Measurements from ENCODE around the gene TSPAN11.

Gene TSPAN11

GRCh38 chr12:30999011-30999410, 72.5 kb downstream of the TSPAN11 start:
- DNase-seq (ENCODE audit: low spot score in 2 of 2): no peak
- no peak overlapping the region for H3K4me3 ChIP-seq
- in situ Hi-C loops (cut with MboI; ENCODE audit: low sequenced_read_pairs): no loop called here
- H3K9me3 ChIP-seq: no peaks in the 10 kb centered on the region
- no peaks in the 10 kb centered on the region; the same call in 1 of the 2 replicates for H3K27me3 ChIP-seq (ENCODE audit: low read depth)
- H3K4me1 ChIP-seq: peaks cover 9% of the 10 kb centered on the region
- H3K36me3 ChIP-seq (replicated peaks): no peaks in the 10 kb centered on the region

GRCh38 chr12:30999723-31000122, 73.2 kb downstream of the TSPAN11 start:
- Histone ChIP-seq H3K36me3 (replicated peaks) (no peaks in the 10 kb centered on the region), H3K4me3 (no peak overlapping the region), H3K4me1 (peaks cover 9% of the 10 kb centered on the region), H3K9me3 (no peaks in the 10 kb centered on the region), H3K27me3 (ENCODE audit: low read depth) (no peaks in the 10 kb centered on the region; the same call in 1 of the 2 replicates)
- no peak for DNase-seq (ENCODE audit: low spot score in 2 of 2)
- in situ Hi-C loops (cut with MboI; ENCODE audit: low sequenced_read_pairs): no loop called here

- peak; percentile 41 to 45 for DNase-seq (ENCODE audit: low spot score in 2 of 2)
- H3K27me3 ChIP-seq (ENCODE audit: low read depth): no peaks in the 10 kb centered on the region; the same call in 1 of the 2 replicates
- no peak overlapping the region for H3K4me3 ChIP-seq
- H3K4me1 ChIP-seq: peaks cover 9% of the 10 kb centered on the region
- H3K9me3 ChIP-seq: no peaks in the 10 kb centered on the region
- in situ Hi-C loops (cut with MboI; ENCODE audit: low sequenced_read_pairs): no loop called here
- no peaks in the 10 kb centered on the region for H3K36me3 ChIP-seq (replicated peaks)
Measured at GRCh38 chr12:31000751-31001150, 74.2 kb downstream of the TSPAN11 start.

- DNase-seq (ENCODE audit: low spot score in 2 of 2): no peak
- Histone ChIP-seq H3K36me3 (replicated peaks) (no peaks in the 10 kb centered on the region), H3K4me3 (no peak overlapping the region), H3K9me3 (no peaks in the 10 kb centered on the region), H3K27me3 (ENCODE audit: low read depth) (no peaks in the 10 kb centered on the region; the same call in 1 of the 2 replicates), H3K4me1 (peaks cover 9% of the 10 kb centered on the region)
- in situ Hi-C loops (cut with MboI; ENCODE audit: low sequenced_read_pairs): no loop called here
Measured at GRCh38 chr12:31001581-31002360, 75.2 kb downstream of the TSPAN11 start.

GRCh38 chr12:31002361-31002725, 75.8 kb downstream of the TSPAN11 start:
- H3K4me1 ChIP-seq: peaks cover 9% of the 10 kb centered on the region
- no peak overlapping the region for H3K4me3 ChIP-seq
- no peak for DNase-seq (ENCODE audit: low spot score in 2 of 2)
- no peaks in the 10 kb centered on the region; the same call in 1 of the 2 replicates for H3K27me3 ChIP-seq (ENCODE audit: low read depth)
- no peaks in the 10 kb centered on the region for H3K36me3 ChIP-seq (replicated peaks)
- in situ Hi-C loops (cut with MboI; ENCODE audit: low sequenced_read_pairs): no loop called here
- H3K9me3 ChIP-seq: no peaks in the 10 kb centered on the region

- Histone ChIP-seq H3K4me3 (no peak overlapping the region), H3K9me3 (no peaks in the 10 kb centered on the region), H3K4me1 (peaks cover 9% of the 10 kb centered on the region), H3K36me3 (replicated peaks) (no peaks in the 10 kb centered on the region), H3K27me3 (ENCODE audit: low read depth) (no peaks in the 10 kb centered on the region; the same call in 1 of the 2 replicates)
- in situ Hi-C loops (cut with MboI; ENCODE audit: low sequenced_read_pairs): no loop called here
- DNase-seq (ENCODE audit: low spot score in 2 of 2): no peak
Measured at GRCh38 chr12:31002999-31003398, 76.5 kb downstream of the TSPAN11 start.

GRCh38 chr12:31003861-31004640, 77.5 kb downstream of the TSPAN11 start:
- no peaks in the 10 kb centered on the region; the same call in 1 of the 2 replicates for H3K27me3 ChIP-seq (ENCODE audit: low read depth)
- peaks cover 9% of the 10 kb centered on the region for H3K4me1 ChIP-seq
- DNase-seq (ENCODE audit: low spot score in 2 of 2): no peak
- H3K9me3 ChIP-seq: no peaks in the 10 kb centered on the region
- no peak overlapping the region for H3K4me3 ChIP-seq
- H3K36me3 ChIP-seq (replicated peaks): no peaks in the 10 kb centered on the region
- in situ Hi-C loops (cut with MboI; ENCODE audit: low sequenced_read_pairs): no loop called here

- Histone ChIP-seq H3K27me3 (ENCODE audit: low read depth) (no peaks in the 10 kb centered on the region; the same call in 1 of the 2 replicates), H3K4me3 (no peak overlapping the region), H3K36me3 (replicated peaks) (no peaks in the 10 kb centered on the region), H3K9me3 (no peaks in the 10 kb centered on the region), H3K4me1 (peaks cover 9% of the 10 kb centered on the region)
- in situ Hi-C loops (cut with MboI; ENCODE audit: low sequenced_read_pairs): no loop called here
- no peak for DNase-seq (ENCODE audit: low spot score in 2 of 2)
Measured at GRCh38 chr12:31004666-31005065, 78.1 kb downstream of the TSPAN11 start.

GRCh38 chr12:31005256-31005943, 78.9 kb downstream of the TSPAN11 start:
- Histone ChIP-seq H3K9me3 (no peaks in the 10 kb centered on the region), H3K36me3 (replicated peaks) (no peaks in the 10 kb centered on the region), H3K27me3 (ENCODE audit: low read depth) (no peaks in the 10 kb centered on the region; the same call in 1 of the 2 replicates), H3K4me1 (peaks cover 6% of the 10 kb centered on the region), H3K4me3 (no peak overlapping the region)
- DNase-seq (ENCODE audit: low spot score in 2 of 2): no peak
- in situ Hi-C loops (cut with MboI; ENCODE audit: low sequenced_read_pairs): no loop called here

- DNase-seq (ENCODE audit: low spot score in 2 of 2): no peak
- Histone ChIP-seq H3K27me3 (ENCODE audit: low read depth) (no peaks in the 10 kb centered on the region; the same call in 1 of the 2 replicates), H3K4me1 (peaks cover under 1% of the 10 kb centered on the region), H3K4me3 (no peak overlapping the region), H3K36me3 (replicated peaks) (no peaks in the 10 kb centered on the region), H3K9me3 (no peaks in the 10 kb centered on the region)
- in situ Hi-C loops (cut with MboI; ENCODE audit: low sequenced_read_pairs): no loop called here
Measured at GRCh38 chr12:31005944-31006361, 79.4 kb downstream of the TSPAN11 start.

- H3K9me3 ChIP-seq: no peaks in the 10 kb centered on the region
- DNase-seq (ENCODE audit: low spot score in 2 of 2): no peak
- H3K4me3 ChIP-seq: no peak overlapping the region
- H3K27me3 ChIP-seq (ENCODE audit: low read depth): no peaks in the 10 kb centered on the region; the same call in 1 of the 2 replicates
- in situ Hi-C loops (cut with MboI; ENCODE audit: low sequenced_read_pairs): no loop called here
- H3K4me1 ChIP-seq: no peaks in the 10 kb centered on the region
- H3K36me3 ChIP-seq (replicated peaks): no peaks in the 10 kb centered on the region
Measured at GRCh38 chr12:31006416-31007152, 80.0 kb downstream of the TSPAN11 start.

GRCh38 chr12:31007153-31007495, 80.6 kb downstream of the TSPAN11 start:
- H3K36me3 ChIP-seq (replicated peaks): no peaks in the 10 kb centered on the region
- H3K4me1 ChIP-seq: no peaks in the 10 kb centered on the region
- no peak overlapping the region for H3K4me3 ChIP-seq
- no peaks in the 10 kb centered on the region for H3K9me3 ChIP-seq
- in situ Hi-C loops (cut with MboI; ENCODE audit: low sequenced_read_pairs): no loop called here
- no peak for DNase-seq (ENCODE audit: low spot score in 2 of 2)
- H3K27me3 ChIP-seq (ENCODE audit: low read depth): no peaks in the 10 kb centered on the region; the same call in 1 of the 2 replicates

GRCh38 chr12:31007636-31008175, 81.2 kb downstream of the TSPAN11 start:
- in situ Hi-C loops (cut with MboI; ENCODE audit: low sequenced_read_pairs): no loop called here
- no peak for DNase-seq (ENCODE audit: low spot score in 2 of 2)
- Histone ChIP-seq H3K4me1 (no peaks in the 10 kb centered on the region), H3K4me3 (no peak overlapping the region), H3K9me3 (no peaks in the 10 kb centered on the region), H3K36me3 (replicated peaks) (no peaks in the 10 kb centered on the region), H3K27me3 (ENCODE audit: low read depth) (no peaks in the 10 kb centered on the region; the same call in 1 of the 2 replicates)

Measured in HAP-1 (cell line).